CD4-positive, alpha-beta T cell (primary cell): ENCODE measurements around the gene OBP2B. TPM values are rescaled to one million over a fixed set of nuclear protein-coding genes. Genes with fewer than 3 reads are reported as not detected.
"Not testable (repeated sequence)": the region's sequence is repeated elsewhere in the genome, so short reads cannot be mapped to it uniquely, and the experiment has no call there.

ENCODE experiments used
- ATAC-seq: fragments of 200-7000 bp; cut with Tn5 transposase; one replicate; pipeline ENCODE4 v1.10.0; 2022; ENCODE audit warnings: mild to moderate bottlenecking; ENCODE audit not compliant: poor library complexity
- CTCF ChIA-PET: fragments of 350-600 bp; sonication (Branson Sonifier 250); formaldehyde crosslinking; loops from one replicate; lab custom pipeline; 2021; ENCODE audit warnings: antibody characterized with exemption, inconsistent platforms; lab: Charles Lee
- POLR2A ChIA-PET: fragments of 350-600 bp; sonication (Branson Sonifier 250); formaldehyde crosslinking; loops from one replicate; lab custom pipeline; 2021; ENCODE audit warnings: antibody characterized with exemption, inconsistent platforms; lab: Charles Lee
- DNase-seq, 14 experiments: peaks; one replicate each; pipeline ENCODE4 v3.0.0-alpha.2; 2013 to 2020; ENCODE audit warnings: mixed read lengths in 2 of 14
- H3K27ac ChIP-seq, 2 donors: one replicate each; pipeline versions ENCODE4 v1.5.1 to v1.7.0; 2013; ENCODE audit warnings: low read length in 2 of 2, low read depth in 1 of 2, mild to moderate bottlenecking in 1 of 2
- H3K27me3 ChIP-seq, 2 experiments: 1 replicate in 1 of 2; 2 replicates in 1 of 2; pipeline versions ENCODE4 v1.6.1 to v1.7.0; 2013; ENCODE audit warnings: low read length in 2 of 2, control low read depth in 1 of 2, mild to moderate bottlenecking in 1 of 2, moderate library complexity in 1 of 2; ENCODE audit not compliant: insufficient read depth in 2 of 2, control insufficient read depth in 1 of 2
- H3K36me3 ChIP-seq: one replicate; pipeline ENCODE4 v1.6.1; 2013; ENCODE audit warnings: low read length, control low read depth; ENCODE audit not compliant: insufficient read depth
- H3K4me1 ChIP-seq: one replicate; pipeline ENCODE4 v1.6.1; 2013; ENCODE audit warnings: low read length, control low read depth; ENCODE audit not compliant: insufficient read depth
- H3K4me3 ChIP-seq: one replicate; pipeline ENCODE4 v1.5.1; 2013; ENCODE audit warnings: mild to moderate bottlenecking, low read length, moderate library complexity
- H3K9me3 ChIP-seq, 2 experiments: 1 replicate in 1 of 2; 2 replicates in 1 of 2; pipeline versions ENCODE4 v1.6.1 to v1.7.0; 2013; ENCODE audit warnings: low read length in 2 of 2, mild to moderate bottlenecking in 2 of 2, control low read depth in 1 of 2, moderate library complexity in 1 of 2; ENCODE audit not compliant: control insufficient read depth in 1 of 2, insufficient read depth in 1 of 2
- H3K27ac Mint-ChIP-seq: one replicate; pipeline ENCODE4 v1.8.0; 2020; ENCODE audit warnings: mixed read lengths
- H3K27me3 Mint-ChIP-seq: one replicate; pipeline ENCODE4 v1.8.0; 2021; ENCODE audit warnings: mixed read lengths
- H3K36me3 Mint-ChIP-seq: one replicate; pipeline ENCODE4 v1.8.0; 2021; ENCODE audit warnings: low read depth, mixed read lengths
- H3K4me1 Mint-ChIP-seq: one replicate; pipeline ENCODE4 v1.8.0; 2021; ENCODE audit warnings: low read depth, mixed read lengths
- H3K4me3 Mint-ChIP-seq: one replicate; pipeline ENCODE4 v1.8.0; 2020; ENCODE audit warnings: mild to moderate bottlenecking, mixed read lengths
- H3K9me3 Mint-ChIP-seq: one replicate; pipeline ENCODE4 v1.8.0; 2020; ENCODE audit warnings: mixed read lengths
- CTCF ChIP-seq: fragments of 200-600 bp; IDR thresholded peaks from one replicate; pipeline ENCODE4 v1.8.0; 2022; ENCODE audit warnings: antibody characterized with exemption, mild to moderate bottlenecking
- intact Hi-C, 2 experiments: fragments of 100-400 bp; cut with DNase I in 1 of 2; cut with micrococcal nuclease in 1 of 2; formaldehyde crosslinking; loops; one replicate each; pipeline versions ENCODE4 v1.15.1 to v1.9.0; 2023 to 2025; cut with DNase I, micrococcal nuclease
- total RNA-seq, 174 experiments: library from RNA in 2 of 174; stranded (reverse) in 2 of 174; gene quantifications; one replicate each; pipeline ENCODE4 v1.2.3 and lab custom pipeline; 2021 to 2026

The OBP2B gene
- total RNA-seq, 2 experiments from 2014 or later: not detected

DNA sequence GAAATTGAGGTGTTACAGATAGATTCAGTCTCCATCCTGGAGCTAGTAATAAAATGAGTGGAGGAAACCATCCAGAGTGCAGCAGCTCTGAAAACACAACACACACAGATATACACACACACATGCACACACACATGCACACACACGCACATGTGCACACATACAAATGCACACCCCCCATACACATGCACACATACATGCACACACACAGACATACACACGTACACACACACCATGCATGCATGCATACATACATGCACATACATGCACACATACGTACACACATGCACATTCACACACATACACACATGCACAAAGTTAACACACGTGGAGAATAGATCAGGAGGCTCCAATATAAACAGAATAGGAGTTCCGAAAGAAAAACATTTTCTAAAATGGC lies 21.0 kb upstream of the OBP2B start:
- Mint-ChIP-seq H3K27ac (no peak overlapping the region), H3K9me3 (no peaks in the 10 kb centered on the region), H3K4me1 (no peaks in the 10 kb centered on the region), H3K27me3 (no peaks in the 10 kb centered on the region), H3K4me3 (no peak overlapping the region), H3K36me3 (no peaks in the 10 kb centered on the region)
- ATAC-seq: no peak
- Histone ChIP-seq H3K9me3 (peaks cover 0 to 1% of the 10 kb centered on the region in 2 experiments), H3K4me3 (no peak overlapping the region), H3K27ac (no peak overlapping the region), H3K27me3 (peaks cover 0 to 2% of the 10 kb centered on the region in 2 experiments), H3K36me3 (no peaks in the 10 kb centered on the region), H3K4me1 (no peaks in the 10 kb centered on the region)
- no peak for DNase-seq
- no peak for TF ChIP-seq CTCF
- POLR2A ChIA-PET: no interaction called here
- CTCF ChIA-PET: interaction anchor here (1.0 kb wide), 1 partner anchor 9 kb away, joined by 3 read pairs; no protein-coding TSS in a partner anchor
- intact Hi-C loops: no loop called here

DNA sequence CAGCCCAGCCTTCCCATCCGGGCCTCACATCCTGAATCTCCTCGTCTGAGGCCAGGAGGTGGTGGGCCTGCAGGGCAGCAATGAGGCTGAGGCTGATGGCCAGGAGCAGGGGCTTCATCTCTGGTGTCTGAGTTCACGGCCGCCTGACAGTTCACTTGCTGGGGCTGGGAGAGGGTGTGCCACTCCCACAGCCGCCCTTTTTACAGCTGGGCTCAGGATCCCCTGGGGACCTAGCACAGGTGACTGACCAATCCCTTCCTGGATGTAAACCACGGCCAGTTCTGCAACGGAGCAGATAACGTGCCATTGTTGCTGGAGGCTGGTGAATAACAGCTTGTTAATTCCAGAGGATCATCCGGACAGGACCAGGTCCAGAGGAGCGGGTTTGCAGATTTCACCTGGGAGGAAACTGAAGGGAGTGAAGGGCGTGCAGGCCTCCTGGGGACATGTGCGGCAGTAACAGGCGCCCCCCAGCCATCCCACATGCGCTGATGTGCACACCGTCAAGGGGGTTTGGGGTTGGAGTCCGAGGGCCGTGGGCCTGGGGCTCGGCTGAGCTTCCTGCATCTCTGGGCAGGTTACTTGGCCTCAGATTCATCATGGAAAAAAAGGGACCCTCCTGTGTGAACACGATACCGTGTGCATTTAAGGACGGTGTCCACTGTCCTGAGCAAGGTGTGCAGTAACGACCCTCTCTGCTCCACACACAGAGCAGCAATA lies 19.6 kb upstream of the OBP2B start:
- H3K9me3 ChIP-seq, ATAC-seq, H3K4me3 Mint-ChIP-seq, H3K27me3 ChIP-seq, CTCF ChIA-PET, H3K4me3 ChIP-seq, H3K27ac ChIP-seq, DNase-seq, H3K36me3 ChIP-seq, H3K4me1 ChIP-seq, H3K9me3 Mint-ChIP-seq, H3K27me3 Mint-ChIP-seq, H3K4me1 Mint-ChIP-seq, H3K27ac Mint-ChIP-seq, intact Hi-C loops, POLR2A ChIA-PET, H3K36me3 Mint-ChIP-seq: not testable (repeated sequence)

DNA sequence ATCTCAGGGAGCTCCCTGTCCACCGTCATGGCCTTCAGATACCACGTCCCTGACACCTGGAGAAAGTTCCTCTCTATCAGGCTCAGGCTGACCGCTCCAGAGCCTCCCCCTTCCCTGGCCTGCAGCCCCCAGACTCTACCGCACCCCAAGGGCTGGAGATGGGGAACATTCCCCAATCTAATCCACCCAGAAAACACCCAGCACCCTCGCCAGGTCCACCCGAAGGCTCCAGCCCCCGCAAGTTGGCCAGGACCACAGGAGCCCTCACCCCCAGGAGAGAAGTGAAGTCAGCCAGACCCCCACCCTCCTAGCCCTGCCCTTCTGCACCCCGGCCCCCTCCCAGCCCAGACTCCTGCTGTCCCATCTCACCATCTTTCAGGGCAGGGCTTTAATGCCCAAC lies 18.9 kb upstream of the OBP2B start:
- H3K36me3 Mint-ChIP-seq, H3K4me3 Mint-ChIP-seq, H3K36me3 ChIP-seq, H3K9me3 ChIP-seq, intact Hi-C loops, H3K9me3 Mint-ChIP-seq, H3K4me1 ChIP-seq, DNase-seq, H3K4me1 Mint-ChIP-seq, H3K27ac ChIP-seq, H3K27me3 Mint-ChIP-seq, CTCF ChIA-PET, POLR2A ChIA-PET, H3K4me3 ChIP-seq, H3K27me3 ChIP-seq, ATAC-seq, H3K27ac Mint-ChIP-seq: not testable (repeated sequence)

GRCh38 chr9:133227242-133227860 lies 18.3 kb upstream of the OBP2B start:
- ChIA-PET CTCF (no interaction called here), POLR2A (no interaction called here)
- H3K4me3 Mint-ChIP-seq: no peak overlapping the region
- no peaks in the 10 kb centered on the region for H3K4me1 Mint-ChIP-seq
- H3K36me3 Mint-ChIP-seq: no peaks in the 10 kb centered on the region
- Histone ChIP-seq H3K27me3 (peaks cover 3 to 8% of the 10 kb centered on the region in 2 experiments), H3K27ac (no peak overlapping the region), H3K36me3 (no peaks in the 10 kb centered on the region), H3K4me3 (no peak overlapping the region), H3K9me3 (no peaks in the 10 kb centered on the region), H3K4me1 (no peaks in the 10 kb centered on the region)
- H3K27ac Mint-ChIP-seq: no peak overlapping the region
- no peak for ATAC-seq
- peaks cover 4% of the 10 kb centered on the region for H3K27me3 Mint-ChIP-seq
- no peak for DNase-seq
- no peak for TF ChIP-seq CTCF
- intact Hi-C loops: no loop called here
- no peaks in the 10 kb centered on the region for H3K9me3 Mint-ChIP-seq
